HCT116 (cell line): ENCODE results near the gene ACAT2. TPM values are rescaled to one million over a fixed set of nuclear protein-coding genes. Genes with fewer than 3 reads are reported as not detected.
A peak's percentile ranks its signal among the peaks of the same experiment; 100 is the strongest.

Experiments used
- ATAC-seq: fragments of 200-7000 bp; cut with Tn5 transposase; 2 replicates; pipeline ENCODE4 v1.9.1; 2020; ENCODE audit warnings: mild to moderate bottlenecking, moderate library complexity
- BruUV-seq: library from RNA; stranded (reverse); fragments of 400-500 nt; replicated peaks from 2 replicates; lab custom pipeline; 2021; lab: Mats Ljungman, UMichigan
- CTCF ChIA-PET: fragments of 300-600 bp; sonication (Branson Sonifier 250); formaldehyde crosslinking; loops from one replicate; lab custom pipeline; 2021; ENCODE audit warnings: antibody characterized with exemption; lab: Charles Lee
- POLR2A ChIA-PET: fragments of 300-600, 350-600 bp; sonication (Branson Sonifier 250); formaldehyde crosslinking; loops from one replicate; lab custom pipeline; 2021; ENCODE audit warnings: antibody characterized with exemption; lab: Charles Lee
- RAD21 ChIA-PET, 2 experiments: fragments of 300-600 bp; sonication (Branson Sonifier 250); formaldehyde crosslinking; loops; one replicate each; lab custom pipeline; 2023; ENCODE audit warnings: low total read pairs in 2 of 2; ENCODE audit not compliant: uncharacterized antibody in 2 of 2, unreplicated experiment in 2 of 2, low non-redundant PET in 1 of 2; lab: Charles Lee
- DNase-seq: peaks from one replicate; pipeline ENCODE4 v3.0.0-alpha.2; 2010; ENCODE audit warnings: low read depth, low spot score
- H2AFZ ChIP-seq: fragments of 200-600 bp; shearing (Covaris generic), sonication (generic); 2 replicates; pipeline ENCODE4 v1.6.1; 2017; ENCODE audit warnings: low read depth, mixed run types, mixed read lengths, antibody characterized with exemption, low read length; ENCODE audit not compliant: poor library complexity, severe bottlenecking
- H3K27ac ChIP-seq: 2 replicates; pipeline ENCODE4 v1.5.1; 2012; ENCODE audit warnings: low read depth, low read length
- H3K27me3 ChIP-seq: fragments of 200-600 bp; sonication (generic); 2 replicates; pipeline ENCODE4 v1.6.1; 2016; ENCODE audit warnings: mixed run types, low read length, mixed read lengths; ENCODE audit not compliant: insufficient read depth
- H3K36me3 ChIP-seq, 2 experiments: fragments of 200-500 bp in 1 of 2; fragments of 200-600 bp in 1 of 2; sonication (Bioruptor generic) in 1 of 2; sonication (generic) in 1 of 2; 2 replicates each; pipeline versions ENCODE4 v1.5.1 to v1.6.1; 2014 to 2016; ENCODE audit warnings: low read length in 2 of 2, inconsistent platforms in 1 of 2, mixed read lengths in 1 of 2, mixed run types in 1 of 2; ENCODE audit not compliant: insufficient read depth in 2 of 2, control insufficient read depth in 1 of 2
- H3K4me1 ChIP-seq, 2 experiments: fragments of 200-600 bp in 1 of 2; sonication (generic) in 1 of 2; 2 replicates each; pipeline versions ENCODE4 v1.5.1 to v1.6.1; 2012 to 2017; ENCODE audit warnings: low read length in 2 of 2, inconsistent platforms in 1 of 2, mild to moderate bottlenecking in 1 of 2, mixed read lengths in 1 of 2, mixed run types in 1 of 2, moderate library complexity in 1 of 2; ENCODE audit not compliant: insufficient read depth in 2 of 2, control insufficient read depth in 1 of 2
- H3K4me2 ChIP-seq: fragments of 200-600 bp; sonication (generic); 2 replicates; pipeline ENCODE4 v1.6.1; 2017; ENCODE audit warnings: mixed run types, low read length, mixed read lengths
- H3K4me3 ChIP-seq, 2 experiments: fragments of 200-600 bp in 1 of 2; sonication (generic) in 1 of 2; replicated peaks in 1 of 2; 2 replicates each; pipeline ENCODE4 v1.5.1; 2011 to 2016; ENCODE audit warnings: low read length in 2 of 2, control low read depth in 1 of 2, low read depth in 1 of 2, mild to moderate bottlenecking in 1 of 2, mixed read lengths in 1 of 2, mixed run types in 1 of 2
- H3K79me2 ChIP-seq: fragments of 200-600 bp; sonication (generic); 2 replicates; pipeline ENCODE4 v1.6.1; 2017; ENCODE audit warnings: mild to moderate bottlenecking, mixed run types, low read length, moderate library complexity, mixed read lengths; ENCODE audit not compliant: insufficient read depth
- H3K9ac ChIP-seq: fragments of 200-600 bp; sonication (generic); 2 replicates; pipeline ENCODE4 v1.6.1; 2016; ENCODE audit warnings: low read length, mixed read lengths
- H3K9me2 ChIP-seq: fragments of 200-600 bp; sonication (generic), shearing (Covaris generic); 2 replicates; pipeline ENCODE4 v1.6.1; 2017; ENCODE audit warnings: mixed run types, mild to moderate bottlenecking, moderate library complexity; ENCODE audit not compliant: insufficient read depth
- H3K9me3 ChIP-seq, 2 experiments: fragments of 200-500 bp in 1 of 2; fragments of 200-600 bp in 1 of 2; sonication (Bioruptor generic) in 1 of 2; sonication (generic) in 1 of 2; 2 replicates each; pipeline ENCODE4 v1.6.1; 2014 to 2017; ENCODE audit warnings: low read length in 2 of 2, mixed read lengths in 2 of 2, inconsistent platforms in 1 of 2, low read depth in 1 of 2, mild to moderate bottlenecking in 1 of 2, mixed run types in 1 of 2, moderate library complexity in 1 of 2; ENCODE audit not compliant: control insufficient read depth in 1 of 2, insufficient read depth in 1 of 2
- H4K20me1 ChIP-seq: fragments of 200-600 bp; sonication (generic), shearing (Covaris generic); 2 replicates; pipeline ENCODE4 v1.6.1; 2017; ENCODE audit warnings: mixed run types, mild to moderate bottlenecking, moderate library complexity; ENCODE audit not compliant: insufficient read depth
- CBX3 ChIP-seq: IDR thresholded peaks from 2 replicates; pipeline ENCODE4 v1.6.1; 2012; ENCODE audit warnings: low read depth
- ELF1 ChIP-seq: IDR thresholded peaks from 2 replicates; pipeline ENCODE4 v1.6.1; 2012; ENCODE audit warnings: low read depth, borderline replicate concordance
- EZH2phosphoT487 ChIP-seq: fragments of 200-600 bp; IDR thresholded peaks from 2 replicates; pipeline ENCODE4 v1.6.1; 2018; ENCODE audit warnings: antibody characterized with exemption, borderline replicate concordance
- POLR2A ChIP-seq: IDR thresholded peaks from 2 replicates; pipeline ENCODE4 v1.7.0; 2011; ENCODE audit warnings: borderline replicate concordance; ENCODE audit not compliant: insufficient read depth, insufficient read length; ENCODE audit errors: extremely low read depth
- SIN3A ChIP-seq: IDR thresholded peaks from 2 replicates; pipeline ENCODE4 v1.6.1; 2012; ENCODE audit warnings: low read depth
- YY1 ChIP-seq: IDR thresholded peaks from 2 replicates; pipeline ENCODE4 v1.6.1; 2011; ENCODE audit warnings: low read length, low read depth, moderate library complexity, mild to moderate bottlenecking; ENCODE audit not compliant: insufficient replicate concordance; ENCODE audit errors: extremely low read depth
- ZNF274 ChIP-seq: fragments of 200-500 bp; sonication (Bioruptor generic); IDR thresholded peaks from 2 replicates; pipeline ENCODE4 v1.6.1; 2014; ENCODE audit warnings: mild to moderate bottlenecking, low read depth, low read length, inconsistent platforms
- intact Hi-C: fragments of 100-400 bp; cut with micrococcal nuclease; formaldehyde crosslinking; loops from 2 replicates; pipeline ENCODE4 v1.10.0; 2022
- total RNA-seq: library from RNA; stranded (reverse); gene quantifications from one replicate; pipeline ENCODE4 v1.2.1, GENCODE V29; 2021; ENCODE audit not compliant: unreplicated experiment
- TF ChIP-seq, protein P1 (sequence below): IDR thresholded peaks from 2 replicates; pipeline ENCODE4 v1.6.1; 2011; ENCODE audit warnings: mild to moderate bottlenecking, low read length, moderate library complexity; ENCODE audit not compliant: insufficient replicate concordance; ENCODE audit errors: extremely low read depth
- TF ChIP-seq, protein P2 (sequence below): IDR thresholded peaks from 2 replicates; pipeline ENCODE4 v1.6.1; 2012
- TF ChIP-seq, protein P3 (sequence below): IDR thresholded peaks from 2 replicates; pipeline ENCODE4 v1.6.1; 2012; ENCODE audit warnings: low read depth
- TF ChIP-seq, protein P4 (sequence below): IDR thresholded peaks from 2 replicates; pipeline ENCODE4 v1.6.1; 2012

ACAT2 gene
- total RNA-seq, 1 experiment from 2014 or later: 41.6 TPM

DNA sequence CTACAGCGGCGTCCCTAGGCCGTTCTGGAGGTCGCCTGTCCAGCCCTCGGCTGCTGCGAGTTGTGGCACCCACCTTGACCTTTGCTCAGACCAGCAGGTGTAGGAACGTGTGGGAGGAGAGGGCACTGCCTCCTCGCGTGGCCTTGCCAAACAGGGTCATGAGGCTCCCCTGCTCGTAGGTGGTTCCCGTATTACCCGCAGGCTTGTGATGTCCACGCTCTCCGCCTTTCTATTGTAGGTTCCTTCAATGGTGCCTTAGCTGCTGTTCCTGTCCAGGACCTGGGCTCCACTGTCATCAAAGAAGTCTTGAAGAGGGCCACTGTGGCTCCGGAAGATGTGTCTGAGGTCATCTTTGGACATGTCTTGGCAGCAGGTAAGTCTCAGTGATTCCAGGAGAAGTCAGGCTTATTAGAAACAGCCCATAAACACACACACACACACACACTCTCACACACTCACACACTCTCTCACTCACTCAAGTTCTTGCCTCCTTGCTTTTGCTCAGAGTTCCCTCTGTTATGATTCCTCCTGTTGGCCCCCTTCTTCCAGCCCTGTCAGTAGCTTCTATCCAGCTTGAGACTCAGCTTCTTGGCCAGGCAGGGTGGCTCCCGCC lies 942 bp downstream of the ACAT2 start:
- RAD21 ChIA-PET: no interaction called here
- no peaks in the 10 kb centered on the region for H3K9me2 ChIP-seq
- DNase-seq: no peak
- peak overlapping the region; percentile 69 to 71 for H3K4me3 ChIP-seq
- no peaks in the 10 kb centered on the region for H4K20me1 ChIP-seq
- H3K79me2 ChIP-seq: peaks cover 12% of the 10 kb centered on the region; the same call in 1 of the 2 replicates
- H3K27me3 ChIP-seq: no peaks in the 10 kb centered on the region
- peak; percentile 1; the same call in 1 of the 2 replicates for ATAC-seq
- peak overlapping the region; percentile 96 for H3K27ac ChIP-seq
- no peak overlapping the region for H2AFZ ChIP-seq
- H3K4me2 ChIP-seq: peak overlapping the region; percentile 96
- H3K36me3 ChIP-seq: peaks cover 5% of the 10 kb centered on the region in 2 experiments; a peak in 3 of 4 replicates
- TF ChIP-seq ZNF274: no peak
- no peak for TF ChIP-seq YY1
- no peak for TF ChIP-seq EZH2phosphoT487
- TF ChIP-seq, all 23 proteins: peak for 0
- intact Hi-C loops: loop anchor here (2.0 kb wide), 1 partner anchor 26 kb away; the partner anchor contains the start of gene TCP1
- CTCF ChIA-PET: no interaction called here
- Histone ChIP-seq H3K9ac (peak overlapping the region; percentile 79), H3K9me3 (no peaks in the 10 kb centered on the region), H3K4me1 (peaks cover 4 to 44% of the 10 kb centered on the region in 2 experiments; a peak in 3 of 4 replicates)
- BruUV-seq: TSS peak; percentile 26
- POLR2A ChIA-PET: no interaction called here

DNA sequence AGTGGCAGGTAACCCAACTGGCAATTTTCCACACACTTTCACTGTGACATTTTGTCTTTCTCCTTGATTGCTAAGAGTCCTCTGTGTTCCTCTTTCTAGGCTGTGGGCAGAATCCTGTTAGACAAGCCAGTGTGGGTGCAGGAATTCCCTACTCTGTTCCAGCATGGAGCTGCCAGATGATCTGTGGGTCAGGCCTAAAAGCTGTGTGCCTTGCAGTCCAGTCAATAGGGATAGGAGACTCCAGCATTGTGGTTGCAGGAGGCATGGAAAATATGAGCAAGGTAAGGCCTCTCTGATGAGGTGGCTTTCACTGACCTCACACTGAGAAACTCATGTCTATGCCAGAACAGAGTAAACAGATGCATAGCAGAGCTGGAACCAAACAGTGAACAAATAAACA lies 5.1 kb downstream of the ACAT2 start:
- TF ChIP-seq, protein P1, sequence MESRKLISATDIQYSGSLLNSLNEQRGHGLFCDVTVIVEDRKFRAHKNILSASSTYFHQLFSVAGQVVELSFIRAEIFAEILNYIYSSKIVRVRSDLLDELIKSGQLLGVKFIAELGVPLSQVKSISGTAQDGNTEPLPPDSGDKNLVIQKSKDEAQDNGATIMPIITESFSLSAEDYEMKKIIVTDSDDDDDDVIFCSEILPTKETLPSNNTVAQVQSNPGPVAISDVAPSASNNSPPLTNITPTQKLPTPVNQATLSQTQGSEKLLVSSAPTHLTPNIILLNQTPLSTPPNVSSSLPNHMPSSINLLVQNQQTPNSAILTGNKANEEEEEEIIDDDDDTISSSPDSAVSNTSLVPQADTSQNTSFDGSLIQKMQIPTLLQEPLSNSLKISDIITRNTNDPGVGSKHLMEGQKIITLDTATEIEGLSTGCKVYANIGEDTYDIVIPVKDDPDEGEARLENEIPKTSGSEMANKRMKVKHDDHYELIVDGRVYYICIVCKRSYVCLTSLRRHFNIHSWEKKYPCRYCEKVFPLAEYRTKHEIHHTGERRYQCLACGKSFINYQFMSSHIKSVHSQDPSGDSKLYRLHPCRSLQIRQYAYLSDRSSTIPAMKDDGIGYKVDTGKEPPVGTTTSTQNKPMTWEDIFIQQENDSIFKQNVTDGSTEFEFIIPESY: no peak
- TF ChIP-seq SIN3A (no peak), ZNF274 (no peak), POLR2A (no peak), ELF1 (no peak), CBX3 (no peak)
- TF ChIP-seq, protein P2, sequence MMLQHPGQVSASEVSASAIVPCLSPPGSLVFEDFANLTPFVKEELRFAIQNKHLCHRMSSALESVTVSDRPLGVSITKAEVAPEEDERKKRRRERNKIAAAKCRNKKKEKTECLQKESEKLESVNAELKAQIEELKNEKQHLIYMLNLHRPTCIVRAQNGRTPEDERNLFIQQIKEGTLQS: no peak
- TF ChIP-seq, protein P3, sequence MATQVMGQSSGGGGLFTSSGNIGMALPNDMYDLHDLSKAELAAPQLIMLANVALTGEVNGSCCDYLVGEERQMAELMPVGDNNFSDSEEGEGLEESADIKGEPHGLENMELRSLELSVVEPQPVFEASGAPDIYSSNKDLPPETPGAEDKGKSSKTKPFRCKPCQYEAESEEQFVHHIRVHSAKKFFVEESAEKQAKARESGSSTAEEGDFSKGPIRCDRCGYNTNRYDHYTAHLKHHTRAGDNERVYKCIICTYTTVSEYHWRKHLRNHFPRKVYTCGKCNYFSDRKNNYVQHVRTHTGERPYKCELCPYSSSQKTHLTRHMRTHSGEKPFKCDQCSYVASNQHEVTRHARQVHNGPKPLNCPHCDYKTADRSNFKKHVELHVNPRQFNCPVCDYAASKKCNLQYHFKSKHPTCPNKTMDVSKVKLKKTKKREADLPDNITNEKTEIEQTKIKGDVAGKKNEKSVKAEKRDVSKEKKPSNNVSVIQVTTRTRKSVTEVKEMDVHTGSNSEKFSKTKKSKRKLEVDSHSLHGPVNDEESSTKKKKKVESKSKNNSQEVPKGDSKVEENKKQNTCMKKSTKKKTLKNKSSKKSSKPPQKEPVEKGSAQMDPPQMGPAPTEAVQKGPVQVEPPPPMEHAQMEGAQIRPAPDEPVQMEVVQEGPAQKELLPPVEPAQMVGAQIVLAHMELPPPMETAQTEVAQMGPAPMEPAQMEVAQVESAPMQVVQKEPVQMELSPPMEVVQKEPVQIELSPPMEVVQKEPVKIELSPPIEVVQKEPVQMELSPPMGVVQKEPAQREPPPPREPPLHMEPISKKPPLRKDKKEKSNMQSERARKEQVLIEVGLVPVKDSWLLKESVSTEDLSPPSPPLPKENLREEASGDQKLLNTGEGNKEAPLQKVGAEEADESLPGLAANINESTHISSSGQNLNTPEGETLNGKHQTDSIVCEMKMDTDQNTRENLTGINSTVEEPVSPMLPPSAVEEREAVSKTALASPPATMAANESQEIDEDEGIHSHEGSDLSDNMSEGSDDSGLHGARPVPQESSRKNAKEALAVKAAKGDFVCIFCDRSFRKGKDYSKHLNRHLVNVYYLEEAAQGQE: no peak
- TF ChIP-seq, protein P4, sequence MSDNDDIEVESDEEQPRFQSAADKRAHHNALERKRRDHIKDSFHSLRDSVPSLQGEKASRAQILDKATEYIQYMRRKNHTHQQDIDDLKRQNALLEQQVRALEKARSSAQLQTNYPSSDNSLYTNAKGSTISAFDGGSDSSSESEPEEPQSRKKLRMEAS: no peak
- intact Hi-C loops: no loop called here
- Histone ChIP-seq H3K9ac (no peak overlapping the region), H3K27ac (no peak overlapping the region), H3K9me3 (no peaks in the 10 kb centered on the region), H3K27me3 (no peaks in the 10 kb centered on the region), H4K20me1 (no peaks in the 10 kb centered on the region), H3K4me3 (no peak overlapping the region), H3K79me2 (peaks cover 9% of the 10 kb centered on the region; the same call in 1 of the 2 replicates), H3K4me1 (peaks cover 0 to 9% of the 10 kb centered on the region in 2 experiments; a peak in 1 of 4 replicates), H3K9me2 (no peaks in the 10 kb centered on the region), H3K36me3 (peaks cover 7 to 12% of the 10 kb centered on the region in 2 experiments; a peak in 3 of 4 replicates), H3K4me2 (no peak overlapping the region), H2AFZ (no peak overlapping the region)
- DNase-seq (no peak), ATAC-seq (no peak)
- no TSS peak for BruUV-seq
- POLR2A ChIA-PET: no interaction called here
- RAD21 ChIA-PET: no interaction called here
- CTCF ChIA-PET: no interaction called here
